DMS53 (cell line): ENCODE data around the gene PALS2.
A peak's percentile ranks its signal among the peaks of the same experiment; 100 is the strongest.

Experiments used
- DNase-seq: peaks from one replicate; lab custom pipeline; 2025; lab: John Stamatoyannopoulos, UW

Gene PALS2

GRCh38 chr7:24572997-24573553 lies at the start of gene PALS2:
PALS2 (plus strand) TSS chr7:24573452; CDS start chr7:24623668, 50,216 bp downstream.
- DNase-seq, result peak; percentile 96

GRCh38 chr7:24531255-24531654 lies 42.0 kb upstream of the PALS2 start:
- DNase-seq, result no peak

- no peak for DNase-seq
Measured at GRCh38 chr7:24536682-24537081, 36.6 kb upstream of the PALS2 start.

GRCh38 chr7:24540956-24541355 lies 32.3 kb upstream of the PALS2 start:
- DNase-seq, result no peak

GRCh38 chr7:24545215-24545614 lies 28.0 kb upstream of the PALS2 start:
- no peak for DNase-seq

GRCh38 chr7:24548390-24548789 lies 24.9 kb upstream of the PALS2 start:
- no peak for DNase-seq

- DNase-seq, result no peak
Measured at GRCh38 chr7:24549991-24550390, 23.3 kb upstream of the PALS2 start.

GRCh38 chr7:24555184-24555583 lies 18.1 kb upstream of the PALS2 start:
- DNase-seq, result no peak

GRCh38 chr7:24555719-24556118 lies 17.5 kb upstream of the PALS2 start:
- DNase-seq, result no peak

GRCh38 chr7:24560772-24561171 lies 12.5 kb upstream of the PALS2 start:
- DNase-seq, result no peak

GRCh38 chr7:24566274-24566673 lies 7.0 kb upstream of the PALS2 start:
- no peak for DNase-seq

- DNase-seq, result no peak
Measured at GRCh38 chr7:24570983-24571382, 2.3 kb upstream of the PALS2 start.

- DNase-seq, result peak; percentile 44
Measured at GRCh38 chr7:24572016-24572392, 1.2 kb upstream of the PALS2 start.

GRCh38 chr7:24572393-24572996 lies 757 bp upstream of the PALS2 start:
- DNase-seq, result peak; percentile 83

- peak; percentile 90 for DNase-seq
Measured at GRCh38 chr7:24573554-24574338, 494 bp downstream of the PALS2 start.

- peak; percentile 59 for DNase-seq
Measured at GRCh38 chr7:24574386-24574785, 1.1 kb downstream of the PALS2 start.

GRCh38 chr7:24574950-24575349 lies 1.7 kb downstream of the PALS2 start:
- no peak for DNase-seq

- peak; percentile 89 for DNase-seq
Measured at GRCh38 chr7:24576171-24577025, 3.1 kb downstream of the PALS2 start.

- no peak for DNase-seq
Measured at GRCh38 chr7:24578052-24578451, 4.8 kb downstream of the PALS2 start.

- peak; percentile 97 for DNase-seq
Measured at GRCh38 chr7:24580283-24580946, 7.2 kb downstream of the PALS2 start.

GRCh38 chr7:24582166-24582565 lies 8.9 kb downstream of the PALS2 start:
- DNase-seq, result no peak

GRCh38 chr7:24587853-24588252 lies 14.6 kb downstream of the PALS2 start:
- peak; percentile 63 for DNase-seq
